HG03575 (cell line): ENCODE results near the gene ACHE.

ENCODE experiments used
- ATAC-seq: cut with Tn5 transposase; IDR thresholded peaks from one replicate; pipeline ENCODE4 v1.9.1; 2021; ENCODE audit not compliant: unreplicated experiment, insufficient number of reproducible peaks, low FRiP score; ENCODE audit errors: extremely low read depth

The ACHE gene

GRCh38 chr7:100899432-100899831 is 3.7 kb upstream of the ACHE start:
- ATAC-seq = no peak

GRCh38 chr7:100897772-100898454 is 2.2 kb upstream of the ACHE start:
- no peak for ATAC-seq

- no peak for ATAC-seq
These were observed 1.3 kb upstream of the ACHE start for GRCh38 chr7:100896732-100897608.

GRCh38 chr7:100895956-100896731 is 456 bp upstream of the ACHE start:
- ATAC-seq = no peak

GRCh38 chr7:100894860-100895700 is 608 bp downstream of the ACHE start:
- no peak for ATAC-seq

- ATAC-seq = no peak
These were observed 1.6 kb downstream of the ACHE start for GRCh38 chr7:100893910-100894721.

GRCh38 chr7:100893318-100893895 is 2.3 kb downstream of the ACHE start:
- ATAC-seq = no peak

- ATAC-seq = no peak
These were observed 3.0 kb downstream of the ACHE start for GRCh38 chr7:100892364-100893317.

GRCh38 chr7:100891568-100892247 is 4.0 kb downstream of the ACHE start:
- ATAC-seq = no peak

- no peak for ATAC-seq
These were observed 4.8 kb downstream of the ACHE start for GRCh38 chr7:100890653-100891567.

- ATAC-seq = no peak
These were observed 6.5 kb downstream of the ACHE start, which contains the start of gene UFSP1 for GRCh38 chr7:100888988-100889750. Gene UFSP1 (minus strand): TSS chr7:100889715. CDS start chr7:100889271, 444 bp downstream.

- no peak for ATAC-seq
These were observed 7.2 kb downstream of the ACHE start for GRCh38 chr7:100888291-100888987.

- ATAC-seq = no peak
These were observed 8.0 kb downstream of the ACHE start for GRCh38 chr7:100887516-100888290.
